Measurements from ENCODE around the gene AQP1. TPM values are rescaled to one million over a fixed set of nuclear protein-coding genes. Genes with fewer than 3 reads are reported as not detected.

The AQP1 gene
- total and polyA plus RNA-seq, 2 of the 13 experiments (the other 11 are each of a cell fraction or from before 2014, with no cell fraction given) = not detected

DNA sequence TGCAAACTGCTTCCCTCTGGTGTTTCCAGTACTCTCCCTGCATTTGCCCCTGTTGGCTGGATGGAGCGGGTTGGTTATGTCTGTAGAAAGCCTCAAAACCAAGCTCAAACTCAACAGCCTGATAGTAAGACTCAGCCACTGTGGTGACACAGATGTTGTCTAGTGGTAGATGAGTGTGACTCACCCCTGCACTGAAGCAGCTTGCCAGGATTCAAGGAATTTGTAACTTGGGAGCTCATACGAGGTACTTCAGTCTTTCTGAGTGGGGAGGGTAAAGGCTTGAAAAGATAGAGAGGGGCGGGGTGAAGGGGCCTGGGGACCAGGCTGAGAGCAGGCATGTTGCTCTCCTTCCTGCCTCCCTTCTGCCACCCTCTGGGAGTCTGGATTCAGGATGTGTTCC lies 22.9 kb upstream of the AQP1 start:
- Histone ChIP-seq H3K4me2 (ENCODE audit: low read depth, low read length) (no peak overlapping the region), H3K9me3 (ENCODE audit: low read length) (no peaks in the 10 kb centered on the region), H2AFZ (ENCODE audit: low read length) (no peak overlapping the region), H4K20me1 (ENCODE audit: insufficient read depth, low read length) (no peaks in the 10 kb centered on the region), H3K4me3 (replicated peaks in 1 of 3; ENCODE audit: insufficient read depth in 1 of 3, low read depth in 2 of 3, low read length in 3 of 3) (no peak overlapping the region), H3K27ac (ENCODE audit: extremely low read length, insufficient read depth, low read length) (no peak overlapping the region), H3K4me1 (ENCODE audit: insufficient read depth, low read length) (no peaks in the 10 kb centered on the region), H3K79me2 (ENCODE audit: insufficient read depth, low read length) (no peaks in the 10 kb centered on the region), H3K27me3 (ENCODE audit: control insufficient read depth in 1 of 2, insufficient read depth in 2 of 2, low read length in 2 of 2) (peaks cover 0 to 4% of the 10 kb centered on the region in 2 experiments; a peak in 2 of 5 replicates), H3K36me3 (replicated peaks in 1 of 2; ENCODE audit: control insufficient read depth in 1 of 2, insufficient read depth in 2 of 2, low read length in 2 of 2) (no peaks in the 10 kb centered on the region), H3K9ac (ENCODE audit: insufficient read depth, low read depth, low read length) (no peak overlapping the region)
- in situ Hi-C loops (cut with HindIII; ENCODE audit: extremely low pct_ligation_motif_present, low pct_unique_long_range_greater_than_20kb) = no loop called here
- CTCF ChIA-PET (ENCODE audit: low intra/inter-chr PET ratio, low total read pairs) = no interaction called here
- FAIRE-seq (no peak), ATAC-seq (no peak), DNase-seq (ENCODE audit: low spot score) (no peak)
- no TSS peak for BruUV-seq (replicated peaks)
- 9% methylated on average over 3 of the region's 3 CpGs for WGBS (ENCODE audit: low lambda C conversion rate)
- no peak for TF ChIP-seq SALL2 (CRISPR knock-in tag; IDR thresholded peaks at IDR 0.05)
- intact Hi-C loops (cut with micrococcal nuclease; ENCODE audit: unreplicated experiment) = no loop called here
- POLR2A ChIA-PET = no interaction called here

DNA sequence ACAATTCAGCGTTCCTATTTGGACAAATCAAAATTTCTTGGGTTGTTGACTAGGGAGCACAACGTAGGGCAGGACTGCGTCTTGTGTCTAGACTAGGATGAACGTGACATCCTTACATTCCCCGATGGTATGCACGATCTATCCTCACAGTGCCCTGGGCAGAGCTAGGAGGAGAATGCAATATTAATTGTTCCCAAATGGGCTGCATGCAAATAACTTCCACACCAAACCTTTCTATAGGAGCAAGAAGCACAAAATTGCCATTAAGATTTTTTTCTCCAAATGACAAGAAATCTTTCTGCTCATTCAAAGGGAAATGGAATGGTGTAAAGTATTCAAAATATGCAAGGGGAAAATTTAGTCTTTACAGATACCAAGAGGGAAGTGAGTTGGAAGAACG lies 21.4 kb upstream of the AQP1 start:
- POLR2A ChIA-PET = no interaction called here
- CTCF ChIA-PET (ENCODE audit: low intra/inter-chr PET ratio, low total read pairs) = no interaction called here
- BruUV-seq (replicated peaks) = no TSS peak
- no peak for TF ChIP-seq PHF5A (CRISPR knock-in tag; IDR thresholded peaks at IDR 0.05; ENCODE audit: low read depth, unreplicated experiment)
- TF ChIP-seq ZFP36 (IDR thresholded peaks at IDR 0.05; ENCODE audit: borderline replicate concordance, low read depth, low read length, partially characterized antibody) = no peak
- TF ChIP-seq, protein P1, sequence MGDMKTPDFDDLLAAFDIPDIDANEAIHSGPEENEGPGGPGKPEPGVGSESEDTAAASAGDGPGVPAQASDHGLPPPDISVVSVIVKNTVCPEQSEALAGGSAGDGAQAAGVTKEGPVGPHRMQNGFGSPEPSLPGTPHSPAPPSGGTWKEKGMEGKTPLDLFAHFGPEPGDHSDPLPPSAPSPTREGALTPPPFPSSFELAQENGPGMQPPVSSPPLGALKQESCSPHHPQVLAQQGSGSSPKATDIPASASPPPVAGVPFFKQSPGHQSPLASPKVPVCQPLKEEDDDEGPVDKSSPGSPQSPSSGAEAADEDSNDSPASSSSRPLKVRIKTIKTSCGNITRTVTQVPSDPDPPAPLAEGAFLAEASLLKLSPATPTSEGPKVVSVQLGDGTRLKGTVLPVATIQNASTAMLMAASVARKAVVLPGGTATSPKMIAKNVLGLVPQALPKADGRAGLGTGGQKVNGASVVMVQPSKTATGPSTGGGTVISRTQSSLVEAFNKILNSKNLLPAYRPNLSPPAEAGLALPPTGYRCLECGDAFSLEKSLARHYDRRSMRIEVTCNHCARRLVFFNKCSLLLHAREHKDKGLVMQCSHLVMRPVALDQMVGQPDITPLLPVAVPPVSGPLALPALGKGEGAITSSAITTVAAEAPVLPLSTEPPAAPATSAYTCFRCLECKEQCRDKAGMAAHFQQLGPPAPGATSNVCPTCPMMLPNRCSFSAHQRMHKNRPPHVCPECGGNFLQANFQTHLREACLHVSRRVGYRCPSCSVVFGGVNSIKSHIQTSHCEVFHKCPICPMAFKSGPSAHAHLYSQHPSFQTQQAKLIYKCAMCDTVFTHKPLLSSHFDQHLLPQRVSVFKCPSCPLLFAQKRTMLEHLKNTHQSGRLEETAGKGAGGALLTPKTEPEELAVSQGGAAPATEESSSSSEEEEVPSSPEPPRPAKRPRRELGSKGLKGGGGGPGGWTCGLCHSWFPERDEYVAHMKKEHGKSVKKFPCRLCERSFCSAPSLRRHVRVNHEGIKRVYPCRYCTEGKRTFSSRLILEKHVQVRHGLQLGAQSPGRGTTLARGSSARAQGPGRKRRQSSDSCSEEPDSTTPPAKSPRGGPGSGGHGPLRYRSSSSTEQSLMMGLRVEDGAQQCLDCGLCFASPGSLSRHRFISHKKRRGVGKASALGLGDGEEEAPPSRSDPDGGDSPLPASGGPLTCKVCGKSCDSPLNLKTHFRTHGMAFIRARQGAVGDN (CRISPR knock-in tag; IDR thresholded peaks at IDR 0.05) = no peak
- no peak for TF ChIP-seq MXI1 (IDR thresholded peaks at IDR 0.05; ENCODE audit: borderline replicate concordance, low read depth, low read length)
- TF ChIP-seq ZNF205 (CRISPR knock-in tag; IDR thresholded peaks at IDR 0.05) = no peak
- no peak for TF ChIP-seq ZNF30 (CRISPR knock-in tag; IDR thresholded peaks at IDR 0.05)
- TF ChIP-seq ZMYM2 (CRISPR knock-in tag; IDR thresholded peaks at IDR 0.05) = no peak
- no peak for TF ChIP-seq ZNF772 (CRISPR knock-in tag; IDR thresholded peaks at IDR 0.05)
- no peak for TF ChIP-seq NCOA1 (CRISPR knock-in tag; IDR thresholded peaks at IDR 0.05)
- TF ChIP-seq THAP9 (CRISPR knock-in tag; IDR thresholded peaks at IDR 0.05; ENCODE audit: borderline replicate concordance) = no peak
- no peak for TF ChIP-seq GZF1 (CRISPR knock-in tag; IDR thresholded peaks at IDR 0.05)

More for the DNA sequence above, 21.4 kb upstream of the AQP1 start:
- in situ Hi-C loops (cut with HindIII; ENCODE audit: extremely low pct_ligation_motif_present, low pct_unique_long_range_greater_than_20kb) (no loop called here), intact Hi-C loops (cut with micrococcal nuclease; ENCODE audit: unreplicated experiment) (no loop called here)
- Histone ChIP-seq H3K4me2 (ENCODE audit: low read depth, low read length) (no peak overlapping the region), H3K9ac (ENCODE audit: insufficient read depth, low read depth, low read length) (no peak overlapping the region), H3K4me1 (ENCODE audit: insufficient read depth, low read length) (no peaks in the 10 kb centered on the region), H3K9me3 (ENCODE audit: low read length) (no peaks in the 10 kb centered on the region), H4K20me1 (ENCODE audit: insufficient read depth, low read length) (no peaks in the 10 kb centered on the region), H2AFZ (ENCODE audit: low read length) (no peak overlapping the region), H3K36me3 (replicated peaks in 1 of 2; ENCODE audit: control insufficient read depth in 1 of 2, insufficient read depth in 2 of 2, low read length in 2 of 2) (no peaks in the 10 kb centered on the region), H3K79me2 (ENCODE audit: insufficient read depth, low read length) (no peaks in the 10 kb centered on the region), H3K27ac (ENCODE audit: extremely low read length, insufficient read depth, low read length) (no peak overlapping the region), H3K4me3 (replicated peaks in 1 of 3; ENCODE audit: insufficient read depth in 1 of 3, low read depth in 2 of 3, low read length in 3 of 3) (no peak overlapping the region), H3K27me3 (ENCODE audit: control insufficient read depth in 1 of 2, insufficient read depth in 2 of 2, low read length in 2 of 2) (peaks cover 0 to 3% of the 10 kb centered on the region in 2 experiments; a peak in 1 of 5 replicates)
- DNase-seq (ENCODE audit: low spot score) (no peak), FAIRE-seq (no peak), ATAC-seq (no peak)
- WGBS (ENCODE audit: low lambda C conversion rate) = 40% methylated on average over 7 of the region's 7 CpGs
